Neural progenitor cell (in vitro differentiated cells): ENCODE results near the gene BMPR1A.

Experiments used
- EZH2 ChIP-seq: fragments of 200-600 bp; sonication (generic); IDR thresholded peaks from 2 replicates; pipeline ENCODE4 v1.6.1; 2017; ENCODE audit warnings: antibody characterized with exemption, mild to moderate bottlenecking, moderate library complexity
- EZH2phosphoT487 ChIP-seq: fragments of 200-600 bp; sonication (generic); IDR thresholded peaks from 2 replicates; pipeline ENCODE4 v1.6.1; 2017; ENCODE audit warnings: antibody characterized with exemption
- TF ChIP-seq, protein P1 (sequence below): fragments of 200-600 bp; sonication (generic); IDR thresholded peaks from 2 replicates; pipeline ENCODE4 v1.5.1; 2017; ENCODE audit warnings: antibody characterized with exemption, mild to moderate bottlenecking

DNA sequence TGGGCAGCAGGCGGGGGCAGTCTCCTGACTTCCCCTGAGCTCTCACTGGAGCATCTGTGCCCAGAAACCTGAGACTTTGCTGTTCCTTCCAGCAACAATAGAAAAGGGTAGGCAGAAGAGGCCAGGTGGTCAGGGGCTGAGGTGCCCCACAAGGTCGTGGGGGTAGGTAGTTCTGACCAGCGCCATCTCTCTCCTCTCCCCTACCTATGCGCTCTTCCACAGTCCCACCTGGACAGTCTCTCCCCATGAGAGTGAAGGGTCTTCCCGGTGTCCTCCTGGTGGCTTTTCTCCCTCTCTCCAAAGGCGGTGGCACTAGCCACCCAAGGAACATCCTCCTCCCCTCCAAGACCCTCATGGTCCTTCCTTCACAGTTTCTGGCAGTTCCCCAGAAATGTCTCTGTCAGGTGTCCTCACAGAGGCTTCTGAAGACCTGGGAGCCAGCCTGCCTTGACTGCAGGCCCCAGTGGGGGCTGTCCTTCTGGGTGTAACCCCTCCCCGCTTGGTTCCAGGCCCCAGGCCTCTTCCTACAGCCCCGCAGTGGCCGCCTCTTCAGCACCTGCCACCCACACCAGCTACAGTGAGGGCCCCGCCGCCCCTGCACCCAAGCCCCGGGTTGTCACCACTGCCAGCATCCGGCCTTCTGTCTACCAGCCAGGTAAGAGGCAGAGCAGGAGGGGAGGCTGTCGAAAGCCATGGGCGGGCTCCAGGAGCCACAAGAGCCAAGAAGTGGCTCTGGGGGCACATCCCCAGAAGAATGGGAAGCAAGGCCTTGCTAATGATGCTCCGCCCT lies 46.8 kb upstream of the BMPR1A start:
- TF ChIP-seq, protein P1, sequence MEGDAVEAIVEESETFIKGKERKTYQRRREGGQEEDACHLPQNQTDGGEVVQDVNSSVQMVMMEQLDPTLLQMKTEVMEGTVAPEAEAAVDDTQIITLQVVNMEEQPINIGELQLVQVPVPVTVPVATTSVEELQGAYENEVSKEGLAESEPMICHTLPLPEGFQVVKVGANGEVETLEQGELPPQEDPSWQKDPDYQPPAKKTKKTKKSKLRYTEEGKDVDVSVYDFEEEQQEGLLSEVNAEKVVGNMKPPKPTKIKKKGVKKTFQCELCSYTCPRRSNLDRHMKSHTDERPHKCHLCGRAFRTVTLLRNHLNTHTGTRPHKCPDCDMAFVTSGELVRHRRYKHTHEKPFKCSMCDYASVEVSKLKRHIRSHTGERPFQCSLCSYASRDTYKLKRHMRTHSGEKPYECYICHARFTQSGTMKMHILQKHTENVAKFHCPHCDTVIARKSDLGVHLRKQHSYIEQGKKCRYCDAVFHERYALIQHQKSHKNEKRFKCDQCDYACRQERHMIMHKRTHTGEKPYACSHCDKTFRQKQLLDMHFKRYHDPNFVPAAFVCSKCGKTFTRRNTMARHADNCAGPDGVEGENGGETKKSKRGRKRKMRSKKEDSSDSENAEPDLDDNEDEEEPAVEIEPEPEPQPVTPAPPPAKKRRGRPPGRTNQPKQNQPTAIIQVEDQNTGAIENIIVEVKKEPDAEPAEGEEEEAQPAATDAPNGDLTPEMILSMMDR: no peak
- TF ChIP-seq EZH2phosphoT487 (no peak), EZH2 (no peak)
